Astrocyte (in vitro differentiated cells and primary cell): ENCODE results near the gene MYL7. TPM values are rescaled to one million over a fixed set of nuclear protein-coding genes. Genes with fewer than 3 reads are reported as not detected.

ENCODE experiments used
- DNase-seq: peaks from one replicate; pipeline ENCODE4 v3.0.0-alpha.2; 2010; ENCODE audit warnings: low read depth
- FAIRE-seq: peaks from 2 replicates; lab custom pipeline; 2011; peaks lifted over from hg19 to GRCh38; lab: Jason Lieb, UNC
- H2AFZ ChIP-seq: 2 replicates; pipeline ENCODE4 v1.6.0; 2012; ENCODE audit warnings: low read depth, low read length, inconsistent platforms
- H3K27ac ChIP-seq: 2 replicates; pipeline ENCODE4 v1.5.1; 2011; ENCODE audit warnings: low read depth, low read length, inconsistent platforms
- H3K27me3 ChIP-seq: 2 replicates; pipeline ENCODE4 v1.6.0; 2011; ENCODE audit warnings: low read length, inconsistent platforms; ENCODE audit not compliant: insufficient read depth
- H3K36me3 ChIP-seq: 2 replicates; pipeline ENCODE4 v1.5.1; 2011; ENCODE audit warnings: low read length, inconsistent platforms; ENCODE audit not compliant: insufficient read depth
- H3K4me1 ChIP-seq: 2 replicates; pipeline ENCODE4 v1.5.1; 2011; ENCODE audit warnings: low read length, inconsistent platforms; ENCODE audit not compliant: insufficient read depth
- H3K4me2 ChIP-seq: 2 replicates; pipeline ENCODE4 v1.6.0; 2012; ENCODE audit warnings: low read length, inconsistent platforms
- H3K4me3 ChIP-seq: 2 replicates; pipeline ENCODE4 v1.5.1; 2011; ENCODE audit warnings: low read depth, mild to moderate bottlenecking, low read length, inconsistent platforms; ENCODE audit not compliant: insufficient read depth
- H3K79me2 ChIP-seq: 2 replicates; pipeline ENCODE4 v1.6.0; 2012; ENCODE audit warnings: mild to moderate bottlenecking, low read length, inconsistent platforms; ENCODE audit not compliant: insufficient read depth
- H3K9ac ChIP-seq: 2 replicates; pipeline ENCODE4 v1.6.0; 2012; ENCODE audit warnings: mild to moderate bottlenecking, low read length, inconsistent platforms
- H3K9me3 ChIP-seq: 2 replicates; pipeline ENCODE4 v1.5.1; 2012; ENCODE audit warnings: low read depth, mild to moderate bottlenecking, low read length, inconsistent platforms; ENCODE audit not compliant: insufficient read depth
- H4K20me1 ChIP-seq: 2 replicates; pipeline ENCODE4 v1.6.0; 2012; ENCODE audit warnings: low read length, inconsistent platforms; ENCODE audit not compliant: insufficient read depth
- H3K27ac Mint-ChIP-seq: one replicate; pipeline ENCODE4 v1.8.0; 2021; ENCODE audit warnings: mild to moderate bottlenecking, mixed read lengths; ENCODE audit not compliant: unreplicated experiment
- H3K27me3 Mint-ChIP-seq: one replicate; pipeline ENCODE4 v1.8.0; 2021; ENCODE audit warnings: low read depth, mixed read lengths; ENCODE audit not compliant: unreplicated experiment
- H3K36me3 Mint-ChIP-seq: one replicate; pipeline ENCODE4 v1.8.0; 2021; ENCODE audit warnings: low read depth, mixed read lengths; ENCODE audit not compliant: unreplicated experiment
- H3K4me1 Mint-ChIP-seq: one replicate; pipeline ENCODE4 v1.8.0; 2021; ENCODE audit warnings: low read depth, mixed read lengths; ENCODE audit not compliant: unreplicated experiment
- H3K4me3 Mint-ChIP-seq: one replicate; pipeline ENCODE4 v1.8.0; 2021; ENCODE audit warnings: mild to moderate bottlenecking, moderate library complexity, mixed read lengths; ENCODE audit not compliant: unreplicated experiment
- H3K9me3 Mint-ChIP-seq: one replicate; pipeline ENCODE4 v1.8.0; 2021; ENCODE audit warnings: mild to moderate bottlenecking, mixed read lengths; ENCODE audit not compliant: unreplicated experiment
- CTCF ChIP-seq: IDR thresholded peaks from 2 replicates; pipeline ENCODE4 v1.5.1; 2011; ENCODE audit warnings: low read depth, mild to moderate bottlenecking, inconsistent platforms, low read length, moderate library complexity; ENCODE audit not compliant: insufficient read depth
- EZH2 ChIP-seq: IDR thresholded peaks from 2 replicates; pipeline ENCODE4 v1.6.1; 2012; ENCODE audit warnings: mild to moderate bottlenecking, low read length, inconsistent platforms; ENCODE audit not compliant: insufficient read depth
- total RNA-seq: library from RNA; stranded (reverse); gene quantifications from 2 replicates; pipeline ENCODE4 v1.2.1, GENCODE V29; 2021

Gene MYL7
- total RNA-seq, 1 donor from 2014 or later, result 60.0 TPM

GRCh38 chr7:44182827-44183226 is 41.7 kb upstream of the MYL7 start:
- Histone ChIP-seq H3K27me3 (no peaks in the 10 kb centered on the region), H3K9ac (no peak overlapping the region), H3K27ac (no peak overlapping the region), H3K9me3 (peaks cover 10% of the 10 kb centered on the region), H2AFZ (no peak overlapping the region), H3K4me2 (no peak overlapping the region), H3K4me3 (no peak overlapping the region), H3K36me3 (no peaks in the 10 kb centered on the region), H3K4me1 (peaks cover 22% of the 10 kb centered on the region), H3K79me2 (no peaks in the 10 kb centered on the region), H4K20me1 (no peaks in the 10 kb centered on the region)
- peaks cover 10% of the 10 kb centered on the region for H3K27me3 Mint-ChIP-seq
- peaks cover 18% of the 10 kb centered on the region for H3K4me1 Mint-ChIP-seq
- FAIRE-seq (no peak), DNase-seq (no peak)
- no peak for TF ChIP-seq CTCF
- no peak for TF ChIP-seq EZH2
- H3K27ac Mint-ChIP-seq, result no peak overlapping the region
- H3K9me3 Mint-ChIP-seq, result peaks cover 12% of the 10 kb centered on the region
- no peak overlapping the region for H3K4me3 Mint-ChIP-seq
- peaks cover 3% of the 10 kb centered on the region for H3K36me3 Mint-ChIP-seq

GRCh38 chr7:44180631-44181030 is 39.5 kb upstream of the MYL7 start:
- no peak overlapping the region for H3K27ac ChIP-seq
- DNase-seq, result no peak
- peaks cover 12% of the 10 kb centered on the region for H3K9me3 Mint-ChIP-seq

More at GRCh38 chr7:44180631-44181030, 39.5 kb upstream of the MYL7 start:
- Histone ChIP-seq H3K79me2 (no peaks in the 10 kb centered on the region), H3K9me3 (peaks cover 10% of the 10 kb centered on the region), H2AFZ (no peak overlapping the region), H4K20me1 (no peaks in the 10 kb centered on the region), H3K4me3 (no peak overlapping the region), H3K27me3 (no peaks in the 10 kb centered on the region), H3K4me1 (peaks cover 31% of the 10 kb centered on the region), H3K36me3 (no peaks in the 10 kb centered on the region), H3K4me2 (no peak overlapping the region), H3K9ac (no peak overlapping the region)
- Mint-ChIP-seq H3K4me1 (peaks cover 24% of the 10 kb centered on the region), H3K4me3 (no peak overlapping the region), H3K27ac (no peak overlapping the region), H3K36me3 (peaks cover 8% of the 10 kb centered on the region), H3K27me3 (peaks cover 8% of the 10 kb centered on the region)
- TF ChIP-seq EZH2, result no peak
- TF ChIP-seq CTCF, result no peak
- FAIRE-seq, result no peak
